CD4-positive, alpha-beta T cell treated with Interleukin-4 for 1 hour (primary cell): ENCODE results near the gene RNPS1.
"Not testable (repeated sequence)": the region's sequence is repeated elsewhere in the genome, so short reads cannot be mapped to it uniquely, and the experiment has no call there.

ENCODE experiments used
- DNase-seq, 2 donors: peaks; one replicate each; pipeline ENCODE4 v3.0.0-alpha.2; 2020 to 2022

The RNPS1 gene

GRCh38 chr16:2282262-2282661 is 14.3 kb upstream of the RNPS1 start:
- no peak for DNase-seq

GRCh38 chr16:2280981-2281542 is 13.1 kb upstream of the RNPS1 start:
- no peak for DNase-seq

- DNase-seq, result no peak
Observed at GRCh38 chr16:2280461-2280860, 12.5 kb upstream of the RNPS1 start.

- DNase-seq, result no peak
Observed at GRCh38 chr16:2278956-2279800, 11.3 kb upstream of the RNPS1 start.

GRCh38 chr16:2278272-2278608 is 10.3 kb upstream of the RNPS1 start:
- no peak for DNase-seq

- no peak for DNase-seq
Observed at GRCh38 chr16:2277466-2278271, 9.7 kb upstream of the RNPS1 start.

GRCh38 chr16:2276368-2277195 is 8.7 kb upstream of the RNPS1 start:
- DNase-seq, result no peak

- DNase-seq, result no peak
Observed at GRCh38 chr16:2275476-2276367, 7.8 kb upstream of the RNPS1 start.

- no peak for DNase-seq
Observed at GRCh38 chr16:2273931-2274330, 6.0 kb upstream of the RNPS1 start.

- no peak for DNase-seq
Observed at GRCh38 chr16:2273484-2273883, 5.6 kb upstream of the RNPS1 start.

- DNase-seq, result no peak
Observed at GRCh38 chr16:2271848-2272461, 4.0 kb upstream of the RNPS1 start.

GRCh38 chr16:2270588-2271470 is 2.9 kb upstream of the RNPS1 start:
- DNase-seq, result no peak

GRCh38 chr16:2270070-2270462 is 2.1 kb upstream of the RNPS1 start:
- no peak for DNase-seq

- not testable (repeated sequence) for DNase-seq
Observed at GRCh38 chr16:2267505-2267912, 417 bp downstream of the RNPS1 start.

- DNase-seq, result peak in 1 of 2 donors; percentile 28
Observed at GRCh38 chr16:2266887-2267286, 1.0 kb downstream of the RNPS1 start.

GRCh38 chr16:2263026-2263425 is 4.9 kb downstream of the RNPS1 start:
- DNase-seq, result not testable (repeated sequence)

GRCh38 chr16:2260250-2260649 is 7.7 kb downstream of the RNPS1 start:
- no peak for DNase-seq

- not testable (repeated sequence) for DNase-seq
Observed at GRCh38 chr16:2258530-2258929, 9.4 kb downstream of the RNPS1 start.

GRCh38 chr16:2257726-2258125 is 10.2 kb downstream of the RNPS1 start:
- DNase-seq, result no peak

GRCh38 chr16:2256531-2257140 is 11.3 kb downstream of the RNPS1 start:
- DNase-seq, result no peak
